Tibial artery (tissue), 4 donors: ENCODE measurements around the gene LSAMP.

Experiments used
- DNase-seq, 2 donors: peaks; one replicate each; pipeline ENCODE4 v3.0.0-alpha.2; 2019
- H3K27ac ChIP-seq, 2 donors: fragments of 200-600 bp; sonication (generic) in 1 of 2; 1 replicate in 1 of 2; 2 replicates in 1 of 2; pipeline ENCODE4 v1.5.1; 2018 to 2019; ENCODE audit warnings: mild to moderate bottlenecking in 1 of 2
- H3K27me3 ChIP-seq, 2 donors: fragments of 200-600 bp; sonication (generic) in 1 of 2; one replicate each; pipeline versions ENCODE4 v1.5.1 to v1.6.0; 2016 to 2019
- H3K36me3 ChIP-seq, 3 donors: fragments of 200-600 bp; sonication (generic) in 2 of 3; one replicate each; pipeline ENCODE4 v1.5.1; 2016 to 2019; ENCODE audit warnings: mild to moderate bottlenecking in 2 of 3
- H3K4me1 ChIP-seq, 4 donors: fragments of 200-600 bp; sonication (generic) in 2 of 4; 1 replicate in 3 of 4; 2 replicates in 1 of 4; pipeline ENCODE4 v1.5.1; 2016 to 2019
- H3K4me3 ChIP-seq, 2 donors: fragments of 200-600 bp; sonication (generic) in 1 of 2; 1 replicate in 1 of 2; 2 replicates in 1 of 2; pipeline ENCODE4 v1.5.1; 2018 to 2019; ENCODE audit warnings: mild to moderate bottlenecking in 2 of 2
- H3K9me3 ChIP-seq, 3 donors: fragments of 200-600 bp; sonication (generic) in 1 of 3; one replicate each; pipeline ENCODE4 v1.5.1; 2016 to 2019
- CTCF ChIP-seq, 2 experiments: fragments of 200-600 bp in 1 of 2; fragments of 450-650 bp in 1 of 2; IDR thresholded peaks; one replicate each; pipeline ENCODE4 v1.5.1; 2017 to 2019; ENCODE audit warnings: antibody characterized with exemption in 2 of 2, mild to moderate bottlenecking in 1 of 2, moderate library complexity in 1 of 2
- intact Hi-C: fragments of 100-400 bp; cut with DNase I; formaldehyde crosslinking; loops from one replicate; pipeline ENCODE4 v1.15.0; 2023; ENCODE audit warnings: low total_unique reads

The LSAMP gene

DNA sequence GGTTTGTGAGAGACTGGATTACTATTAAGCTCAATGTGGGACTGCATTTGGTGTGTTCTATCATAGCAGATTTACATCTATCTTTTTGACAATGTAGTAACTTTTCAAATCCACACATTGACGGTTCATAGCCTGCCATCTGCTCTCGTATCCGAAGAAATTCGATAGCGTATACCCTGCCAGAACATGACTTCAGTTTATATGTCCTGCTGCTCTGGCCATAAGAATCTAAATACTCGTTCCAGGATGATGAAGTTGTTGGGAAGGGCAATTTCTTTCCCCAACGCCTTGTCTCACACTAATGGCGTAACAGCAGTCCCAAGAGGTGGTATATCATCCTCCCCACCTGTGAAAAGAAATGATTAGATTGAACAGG is 180.0 kb downstream of the LSAMP start:
- H3K9me3 ChIP-seq: no peaks in the 10 kb centered on the region
- intact Hi-C loops: no loop called here
- no peak for TF ChIP-seq CTCF (IDR thresholded peaks at IDR 0.05)
- no peak overlapping the region for H3K27ac ChIP-seq
- no peaks in the 10 kb centered on the region for H3K36me3 ChIP-seq
- no peaks in the 10 kb centered on the region for H3K4me1 ChIP-seq
- H3K27me3 ChIP-seq: no peaks in the 10 kb centered on the region
- no peak for DNase-seq
- no peak overlapping the region for H3K4me3 ChIP-seq

DNA sequence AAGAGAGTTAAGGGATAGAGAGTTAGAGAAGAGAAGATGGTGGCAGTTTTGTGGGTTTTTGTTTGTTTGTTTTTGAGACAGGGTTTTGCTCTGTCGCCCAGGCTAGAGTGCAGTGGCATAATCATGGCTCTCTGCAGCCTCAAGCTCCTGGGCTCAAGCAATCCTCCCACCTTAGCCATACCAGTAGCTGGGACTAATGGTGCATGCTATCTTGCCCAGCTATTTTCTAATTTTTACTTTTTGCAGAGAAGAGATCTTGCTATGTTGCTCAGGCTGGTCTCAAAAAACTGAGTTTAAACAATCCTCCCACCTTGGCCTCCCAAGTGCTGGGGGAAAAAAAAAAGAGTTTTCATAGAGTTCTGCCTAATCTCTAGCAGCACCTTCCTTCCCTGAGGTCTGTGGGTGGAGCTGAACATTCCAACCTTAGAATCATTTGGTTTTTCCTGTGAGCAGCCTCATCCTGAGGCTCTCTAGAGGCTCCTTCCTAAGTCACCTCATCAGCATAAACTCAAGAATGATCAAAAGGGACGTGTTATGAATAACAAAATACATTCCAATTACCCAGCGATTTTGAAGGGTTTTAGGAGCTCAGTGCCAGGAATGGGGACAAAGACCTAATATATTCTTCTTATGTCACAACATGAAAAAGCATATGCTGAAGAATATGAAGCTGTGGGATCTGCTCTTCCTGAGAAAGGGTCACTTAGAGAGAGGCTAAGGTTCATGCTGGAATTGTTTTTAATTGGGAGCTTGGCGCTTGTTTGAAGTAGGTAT is 180.6 kb downstream of the LSAMP start:
- H3K4me1 ChIP-seq: no peaks in the 10 kb centered on the region
- TF ChIP-seq CTCF (IDR thresholded peaks at IDR 0.05): no peak
- H3K27ac ChIP-seq: no peak overlapping the region
- no peak overlapping the region for H3K4me3 ChIP-seq
- H3K27me3 ChIP-seq: no peaks in the 10 kb centered on the region
- no peaks in the 10 kb centered on the region for H3K9me3 ChIP-seq
- no peak for DNase-seq
- H3K36me3 ChIP-seq: no peaks in the 10 kb centered on the region
- intact Hi-C loops: no loop called here

DNA sequence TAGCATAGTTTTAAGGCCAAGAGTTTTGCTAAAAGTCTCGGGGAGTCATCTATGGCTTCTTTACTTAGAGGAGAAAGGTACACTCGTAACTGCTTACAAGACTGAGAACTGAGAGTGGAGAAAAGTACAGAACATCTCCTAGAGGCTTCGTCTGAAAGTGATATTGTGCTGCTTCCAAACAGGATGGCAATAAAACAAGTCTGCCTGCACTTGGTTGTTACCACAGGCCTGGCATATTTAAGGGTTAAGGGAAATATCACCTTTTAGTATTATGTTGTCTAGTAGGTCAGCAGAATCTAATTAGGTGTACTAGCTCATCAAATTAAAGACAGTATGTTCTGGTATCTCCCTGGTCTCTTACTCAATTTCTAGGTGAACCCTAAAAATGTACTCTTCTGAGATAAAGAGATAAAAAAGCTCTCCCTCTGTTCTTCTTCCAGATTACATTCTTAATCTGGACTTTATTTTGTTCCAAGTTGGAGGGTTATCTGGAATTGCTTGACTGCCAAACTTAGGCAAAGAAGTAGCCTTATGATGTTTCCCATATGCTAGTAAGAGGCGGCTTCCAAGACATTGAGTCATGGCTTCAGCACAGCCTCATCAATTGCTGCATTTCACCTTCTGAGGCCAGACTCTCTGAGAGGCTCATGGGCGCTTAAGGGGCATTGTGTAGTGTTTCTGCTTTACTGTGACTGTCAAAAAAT is 181.3 kb downstream of the LSAMP start:
- no peaks in the 10 kb centered on the region for H3K36me3 ChIP-seq
- H3K27me3 ChIP-seq: no peaks in the 10 kb centered on the region
- no peaks in the 10 kb centered on the region for H3K4me1 ChIP-seq
- no peaks in the 10 kb centered on the region for H3K9me3 ChIP-seq
- intact Hi-C loops: no loop called here
- DNase-seq: no peak
- no peak overlapping the region for H3K4me3 ChIP-seq
- TF ChIP-seq CTCF (IDR thresholded peaks at IDR 0.05): no peak
- no peak overlapping the region for H3K27ac ChIP-seq

DNA sequence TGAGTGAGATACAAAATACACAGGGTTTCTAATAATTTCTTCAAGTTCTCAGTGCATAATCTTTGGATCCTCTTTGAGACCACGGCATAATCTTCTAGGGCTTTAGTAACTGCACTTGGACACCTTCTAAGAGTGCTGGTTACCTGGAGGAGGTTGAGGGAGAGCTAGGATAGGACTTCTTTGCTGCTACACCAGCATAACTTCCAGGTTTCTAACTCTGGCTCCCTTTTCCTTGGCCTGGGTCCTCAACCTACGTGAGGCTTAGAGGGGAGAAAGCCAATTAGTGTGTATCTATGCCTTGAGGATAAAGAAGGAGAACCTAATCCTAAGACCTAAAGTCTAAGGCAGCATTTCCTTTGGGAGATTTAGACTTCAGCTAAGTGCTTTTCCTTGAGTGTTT is 184.8 kb downstream of the LSAMP start:
- Histone ChIP-seq H3K4me1 (no peaks in the 10 kb centered on the region), H3K27me3 (no peaks in the 10 kb centered on the region), H3K9me3 (no peaks in the 10 kb centered on the region), H3K36me3 (no peaks in the 10 kb centered on the region), H3K4me3 (no peak overlapping the region), H3K27ac (no peak overlapping the region)
- intact Hi-C loops: no loop called here
- no peak for DNase-seq
- no peak for TF ChIP-seq CTCF (IDR thresholded peaks at IDR 0.05)

GRCh38 chr3:116259984-116260383 is 185.3 kb downstream of the LSAMP start:
- H3K27me3 ChIP-seq: no peaks in the 10 kb centered on the region
- no peak for DNase-seq
- intact Hi-C loops: no loop called here
- no peak overlapping the region for H3K4me3 ChIP-seq
- TF ChIP-seq CTCF (IDR thresholded peaks at IDR 0.05): no peak
- no peak overlapping the region for H3K27ac ChIP-seq
- H3K4me1 ChIP-seq: no peaks in the 10 kb centered on the region
- H3K36me3 ChIP-seq: no peaks in the 10 kb centered on the region
- no peaks in the 10 kb centered on the region for H3K9me3 ChIP-seq
